ENCODE results near the gene SLC39A7. TPM values are rescaled to one million over a fixed set of nuclear protein-coding genes. Genes with fewer than 3 reads are reported as not detected.

Gene SLC39A7
- total RNA-seq, 1 donor from 2014 or later = 83.1 TPM

DNA sequence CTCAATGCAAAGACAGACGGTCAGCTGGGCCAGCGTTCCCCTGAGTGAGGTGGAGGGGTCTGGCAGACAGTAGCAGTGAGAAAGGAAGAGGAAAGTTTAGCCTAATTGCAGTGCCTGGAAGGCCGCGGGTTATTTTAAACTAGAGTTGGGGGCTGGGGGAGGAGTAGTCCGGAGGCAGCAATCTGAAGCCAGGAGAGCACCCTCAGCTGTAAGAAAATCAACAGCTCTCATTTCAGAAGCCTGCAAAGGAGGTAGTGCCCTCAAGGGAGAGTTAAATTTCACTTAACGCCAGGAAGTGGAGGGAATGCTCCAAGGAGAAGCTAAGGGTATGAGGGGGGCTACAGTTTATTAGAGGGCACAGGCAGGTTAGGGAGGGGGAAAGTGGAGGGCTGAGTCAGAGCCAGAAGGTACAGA is 34.6 kb downstream of the SLC39A7 start:
- no peak for DNase-seq (ENCODE audit: low read depth in 2 of 2)

DNA sequence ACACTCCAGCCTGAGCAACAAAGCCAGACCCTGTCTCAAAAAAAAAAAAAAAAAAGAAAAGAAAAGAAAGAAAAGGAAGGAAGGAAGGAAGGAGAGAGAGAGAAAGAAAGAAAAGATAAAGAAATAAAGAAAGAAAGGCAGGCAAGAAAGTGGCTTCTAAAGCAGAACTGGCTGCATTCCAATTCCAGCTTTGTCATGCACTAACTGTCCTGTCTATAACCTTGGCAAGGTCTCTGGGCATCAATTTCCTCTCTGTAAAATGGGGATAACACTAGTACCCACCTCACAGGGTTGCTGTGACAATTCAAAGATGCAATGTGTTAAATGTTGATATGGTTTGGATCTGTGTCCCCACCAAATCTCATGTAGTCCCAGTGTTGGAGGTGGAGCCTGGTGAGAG is 35.7 kb downstream of the SLC39A7 start:
- DNase-seq (ENCODE audit: low read depth in 2 of 2) = no peak

DNA sequence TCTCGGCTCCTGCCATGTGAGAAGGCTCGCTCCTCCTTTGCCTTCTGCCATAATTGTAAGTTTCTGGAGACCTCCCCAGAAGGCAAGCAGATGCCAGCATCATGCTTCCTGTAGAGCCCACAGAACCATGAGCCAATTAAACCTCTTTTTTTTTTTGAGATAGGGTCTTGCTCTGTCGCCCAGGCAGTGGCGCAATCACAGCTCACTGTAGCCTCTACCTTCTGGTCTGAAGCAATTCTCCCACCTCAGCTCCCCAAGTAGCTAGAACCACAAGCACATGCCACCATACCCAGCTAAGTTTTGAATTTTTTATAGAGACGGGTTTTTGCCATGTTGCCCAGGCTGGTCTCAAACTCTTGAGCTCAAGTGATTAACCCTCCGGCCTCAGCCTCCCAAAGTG is 36.2 kb downstream of the SLC39A7 start:
- DNase-seq (ENCODE audit: low read depth in 2 of 2) = no peak

GRCh38 chr6:33237741-33238140 is 37.1 kb downstream of the SLC39A7 start:
- DNase-seq (ENCODE audit: low read depth in 2 of 2) = no peak

GRCh38 chr6:33241968-33242367 is 41.3 kb downstream of the SLC39A7 start:
- DNase-seq (ENCODE audit: low read depth in 2 of 2) = no peak

GRCh38 chr6:33243476-33243875 is 42.8 kb downstream of the SLC39A7 start:
- no peak for DNase-seq (ENCODE audit: low read depth in 2 of 2)

GRCh38 chr6:33247977-33248642 is 47.4 kb downstream of the SLC39A7 start:
- DNase-seq (ENCODE audit: low read depth in 2 of 2) = peak; percentile 68 to 85

- no peak for DNase-seq (ENCODE audit: low read depth in 2 of 2)
Observed at GRCh38 chr6:33248643-33248931, 47.9 kb downstream of the SLC39A7 start.

GRCh38 chr6:33248932-33249731 is 48.5 kb downstream of the SLC39A7 start:
- DNase-seq (ENCODE audit: low read depth in 2 of 2) = peak; percentile 97 to 99

DNA sequence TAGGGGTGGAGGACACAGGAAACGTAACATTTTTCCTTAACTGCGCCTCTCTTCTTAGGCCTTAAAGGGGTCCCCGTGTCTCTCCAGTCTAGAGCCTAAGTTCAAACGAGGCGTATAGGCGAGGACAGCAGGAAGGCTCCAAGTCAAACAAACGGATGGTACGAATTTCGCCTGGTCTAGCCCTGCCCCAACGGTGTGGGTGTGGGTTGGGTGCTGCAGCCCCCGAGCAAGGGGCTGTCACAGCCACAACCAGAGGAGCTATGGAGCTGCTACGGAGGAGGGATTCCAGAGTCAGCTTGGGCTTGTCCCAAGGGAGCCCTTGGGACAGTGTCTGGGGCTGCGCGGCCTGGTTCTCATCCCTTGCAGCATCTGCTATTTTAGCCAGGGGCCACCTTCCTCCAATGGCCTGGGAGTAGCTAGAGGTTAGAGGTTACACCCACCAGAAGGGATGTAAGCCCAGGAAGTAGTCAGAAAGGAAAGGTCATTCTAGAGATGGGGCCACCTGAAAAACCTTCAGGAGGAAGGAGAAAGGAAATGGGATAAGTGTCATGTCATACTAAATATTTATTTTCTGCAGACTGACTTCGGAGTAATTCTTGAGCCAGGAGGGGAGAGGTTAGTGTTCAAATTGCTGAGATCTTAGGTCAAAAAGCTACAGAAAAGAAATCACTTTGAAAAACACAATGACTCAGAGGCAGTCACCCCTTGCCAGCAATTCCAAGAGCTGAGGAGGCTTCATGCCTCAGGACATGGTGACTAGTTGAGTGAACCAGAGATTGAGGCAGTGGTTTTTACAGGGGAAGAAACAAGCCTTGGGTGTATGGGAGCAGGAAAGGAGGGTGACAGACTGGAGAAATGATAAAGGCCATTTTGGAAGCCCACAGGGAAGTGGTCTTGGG is 49.3 kb downstream of the SLC39A7 start:
- peak in 1 of 2 donors; percentile 35 for DNase-seq (ENCODE audit: low read depth in 2 of 2)

DNA sequence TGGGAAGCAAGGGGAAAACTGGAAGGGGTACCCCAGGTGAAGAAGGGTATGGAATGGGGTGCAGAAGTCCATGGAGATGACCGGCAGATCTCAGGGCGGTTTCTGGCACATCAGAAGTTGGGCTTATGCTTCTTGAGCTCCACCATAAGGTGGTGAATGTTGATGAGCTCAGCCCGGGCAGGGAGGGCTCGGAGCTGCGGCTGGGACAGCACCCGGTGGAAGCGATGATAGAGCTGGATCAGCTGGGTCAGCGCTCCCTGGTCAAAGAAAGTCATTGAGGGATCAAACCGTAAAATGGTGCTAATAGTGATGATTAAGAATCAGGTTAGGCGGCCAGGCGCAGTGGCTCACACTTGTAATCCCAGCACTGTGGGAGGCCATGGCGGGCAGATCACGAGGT is 50.1 kb downstream of the SLC39A7 start:
- DNase-seq (ENCODE audit: low read depth in 2 of 2) = no peak

GRCh38 chr6:33251395-33252012 is 50.8 kb downstream of the SLC39A7 start:
- no peak for DNase-seq (ENCODE audit: low read depth in 2 of 2)

- DNase-seq (ENCODE audit: low read depth in 2 of 2) = no peak
Observed at GRCh38 chr6:33252759-33253158, 52.1 kb downstream of the SLC39A7 start.

Other genes starting within 250 kb of the SLC39A7 start
- gene HLA-DMA, start 247.8 kb upstream of the SLC39A7 start, total RNA-seq = 0.63 and 1.2 TPM in 2 replicates
- 39.4 and 51.0 TPM in 2 replicates for gene BRD2, start 232.3 kb upstream of the SLC39A7 start, total RNA-seq
- not detected in 2 replicates for gene HLA-DOA, start 191.3 kb upstream of the SLC39A7 start, total RNA-seq
- 3.2 and 6.3 TPM in 2 replicates for gene HLA-DPA1, start 127.2 kb upstream of the SLC39A7 start, total RNA-seq
- 10.9 and 13.4 TPM in 2 replicates for gene HLA-DPB1, start 124.9 kb upstream of the SLC39A7 start, total RNA-seq
- under 0.01 and 0.38 TPM in 2 replicates for gene COL11A2, start 8.4 kb upstream of the SLC39A7 start, total RNA-seq
- gene RXRB, start 202 bp upstream of the SLC39A7 start, total RNA-seq = 18.7 and 26.0 TPM in 2 replicates
- 7.7 and 11.5 TPM in 2 replicates for gene HSD17B8, start 3.8 kb downstream of the SLC39A7 start, total RNA-seq
- gene RING1, start 7.6 kb downstream of the SLC39A7 start, total RNA-seq = 17.1 and 26.6 TPM in 2 replicates
- gene VPS52, start 71.0 kb downstream of the SLC39A7 start, total RNA-seq = 25.0 and 26.6 TPM in 2 replicates
- 3,127 and 3,683 TPM in 2 replicates for gene RPS18, start 71.2 kb downstream of the SLC39A7 start, total RNA-seq
- 2.9 and 3.0 TPM in 2 replicates for gene B3GALT4, start 76.3 kb downstream of the SLC39A7 start, total RNA-seq
- 57.0 and 66.6 TPM in 2 replicates for gene WDR46, start 88.4 kb downstream of the SLC39A7 start, total RNA-seq
- 21.0 and 31.5 TPM in 2 replicates for gene PFDN6, start 88.7 kb downstream of the SLC39A7 start, total RNA-seq
- gene RGL2, start 98.1 kb downstream of the SLC39A7 start, total RNA-seq = 33.2 and 65.0 TPM in 2 replicates
- 47.5 and 102 TPM in 2 replicates for gene TAPBP, start 113.2 kb downstream of the SLC39A7 start, total RNA-seq
- gene ZBTB22, start 116.9 kb downstream of the SLC39A7 start, total RNA-seq = 10.9 and 17.2 TPM in 2 replicates
- gene DAXX, start 122.1 kb downstream of the SLC39A7 start, total RNA-seq = 30.1 and 42.2 TPM in 2 replicates
- 9.9 and 16.7 TPM in 2 replicates for gene KIFC1, start 191.0 kb downstream of the SLC39A7 start, total RNA-seq
- gene PHF1, start 210.1 kb downstream of the SLC39A7 start, total RNA-seq = 6.5 and 13.4 TPM in 2 replicates
- 43.8 and 72.3 TPM in 2 replicates for gene CUTA, start 217.2 kb downstream of the SLC39A7 start, total RNA-seq
- gene SYNGAP1, start 219.2 kb downstream of the SLC39A7 start, total RNA-seq = 1.4 and 2.8 TPM in 2 replicates